ENCODE measurements around the gene PLK3. TPM values are rescaled to one million over a fixed set of nuclear protein-coding genes. Genes with fewer than 3 reads are reported as not detected.

PLK3 gene
- total and polyA plus RNA-seq, 9 of the 15 experiments (the other 6 are each of a cell fraction or from before 2014, with no cell fraction given), result 0.52 to 22.7 (median 11.0) TPM

- TF ChIP-seq ATF6 (CRISPR knock-in tag; IDR thresholded peaks at IDR 0.05), result 0 out of 2 replicates have a peak, but pooled peaks have one; percentile 47
- no peak for TF ChIP-seq ZNF717 (CRISPR knock-in tag; IDR thresholded peaks at IDR 0.05)
- no peak for TF ChIP-seq HOXB6 (CRISPR knock-in tag; IDR thresholded peaks at IDR 0.05; ENCODE audit: borderline replicate concordance)
- no peak for TF ChIP-seq SLC30A9 (CRISPR knock-in tag; IDR thresholded peaks at IDR 0.05)
- TF ChIP-seq E2F1 (CRISPR knock-in tag; IDR thresholded peaks at IDR 0.05), result no peak
- no peak for TF ChIP-seq NCOA4 (IDR thresholded peaks at IDR 0.05; ENCODE audit: partially characterized antibody)
- TF ChIP-seq CHCHD3 (CRISPR knock-in tag; IDR thresholded peaks at IDR 0.05), result no peak
- no peak for TF ChIP-seq ZNF124 (CRISPR knock-in tag; IDR thresholded peaks at IDR 0.05)
- TF ChIP-seq ZEB2 (IDR thresholded peaks at IDR 0.05), result peak; percentile 87
- TF ChIP-seq ZNF175 (CRISPR knock-in tag; IDR thresholded peaks at IDR 0.05; ENCODE audit: low read depth), result no peak
- no peak for TF ChIP-seq SIX5 (IDR thresholded peaks at IDR 0.05; ENCODE audit: borderline replicate concordance in 1 of 2, insufficient read depth in 1 of 2, low read depth in 1 of 2, low read length in 2 of 2)
- no peak for TF ChIP-seq BCL6 (CRISPR knock-in tag; IDR thresholded peaks at IDR 0.05)
- peak; percentile 10 to 21; a peak in 2 of 4 replicates for TF ChIP-seq KDM1A (IDR thresholded peaks at IDR 0.05)
- no peak for TF ChIP-seq MEIS2 (IDR thresholded peaks at IDR 0.05; ENCODE audit: partially characterized antibody)
- TF ChIP-seq RBM17 (IDR thresholded peaks at IDR 0.05; ENCODE audit: borderline replicate concordance, low read depth, low read length), result no peak
- TF ChIP-seq FOXO4 (CRISPR knock-in tag; IDR thresholded peaks at IDR 0.05), result no peak
- TF ChIP-seq FOSL1 (tag; conservative IDR thresholded peaks at IDR 0.05), result no peak
- TF ChIP-seq GATAD2B (IDR thresholded peaks at IDR 0.05; ENCODE audit: borderline replicate concordance), result no peak
- peak; percentile 81 for TF ChIP-seq TCF3 (CRISPR knock-in tag; IDR thresholded peaks at IDR 0.05)
- TF ChIP-seq GTF3C2 (IDR thresholded peaks at IDR 0.05; ENCODE audit: borderline replicate concordance, extremely low read depth, insufficient read length), result no peak
Measured at GRCh38 chr1:44801491-44802305, 1.5 kb downstream of the PLK3 start (continued).
